ENCODE results near the gene DDX28. TPM values are rescaled to one million over a fixed set of nuclear protein-coding genes. Genes with fewer than 3 reads are reported as not detected.

The DDX28 gene
- total and polyA plus RNA-seq, 10 of the 15 experiments (the other 5 are each of a cell fraction or from before 2014, with no cell fraction given), result 3.6 to 40.4 (median 20.0) TPM

DNA sequence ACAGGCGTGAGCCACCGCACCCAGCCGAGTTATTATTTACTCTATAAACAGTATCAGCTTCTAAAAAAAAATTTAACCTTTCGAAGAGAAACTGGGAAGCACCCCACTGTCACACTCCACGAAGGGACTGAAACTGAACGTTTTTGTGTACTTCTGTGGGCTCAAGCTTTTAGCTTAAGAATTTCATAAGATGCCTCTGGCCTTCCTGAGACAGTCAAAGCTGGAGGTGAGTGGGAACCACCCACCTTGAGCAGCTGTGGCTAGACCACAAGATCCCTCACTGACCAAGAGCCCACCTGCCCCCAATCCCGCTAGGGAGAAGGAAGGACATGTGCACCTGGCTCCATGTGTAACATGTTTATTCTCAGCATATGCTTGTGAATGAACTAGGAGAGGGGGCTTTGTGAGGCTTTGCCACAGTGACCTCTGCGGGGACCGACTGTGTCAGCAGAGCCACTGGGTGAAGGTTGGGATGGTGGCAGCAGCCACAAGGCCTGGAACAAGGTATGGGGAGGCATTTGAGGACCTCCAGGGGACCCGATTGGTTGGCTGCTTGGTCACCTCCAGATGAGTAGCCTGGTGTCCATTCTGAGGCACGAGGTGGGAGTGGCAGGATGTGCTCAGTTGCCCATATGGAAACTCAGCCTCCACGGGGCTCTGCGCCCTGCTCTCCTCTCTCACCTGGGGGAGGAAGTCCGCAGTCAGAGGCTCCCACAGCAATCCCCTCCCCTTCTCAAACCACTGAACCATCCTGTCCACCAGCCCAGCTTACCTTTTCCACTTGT is 47.5 kb downstream of the DDX28 start:
- no TSS peak for BruUV-seq (replicated peaks)
- no peaks in the 10 kb centered on the region for H3K9me3 ChIP-seq (replicated peaks; ENCODE audit: control insufficient read depth, insufficient read depth, low read length)
- POLR2A ChIA-PET, result interaction anchor here (0.6 to 1.6 kb wide), 3 partner anchors 8 to 40 kb away, joined by 4 to 5 read pairs (median 4); no protein-coding TSS in a partner anchor
- no peaks in the 10 kb centered on the region for H3K36me3 ChIP-seq (ENCODE audit: control insufficient read depth in 2 of 2, insufficient read depth in 2 of 2, low read length in 1 of 2)
- H4K20me1 ChIP-seq (ENCODE audit: control insufficient read depth, insufficient read depth), result no peaks in the 10 kb centered on the region
- peak; percentile 73 for ATAC-seq
- H3K27me3 ChIP-seq (replicated peaks in 1 of 2; ENCODE audit: control insufficient read depth in 2 of 2, insufficient read depth in 2 of 2, low read length in 1 of 2), result no peaks in the 10 kb centered on the region; a peak in 1 of 4 replicates
- FAIRE-seq, result peak; percentile 76
- 0 out of 2 replicates have a peak overlapping the region, but pooled peaks have one; percentile 10 for H3K9ac ChIP-seq (ENCODE audit: control insufficient read depth, insufficient read depth, low read length)
- H3K4me1 ChIP-seq (ENCODE audit: control insufficient read depth, insufficient read depth, low read length), result peaks cover 22% of the 10 kb centered on the region
- H2AFZ ChIP-seq (ENCODE audit: control insufficient read depth, low read depth, low read length), result peak overlapping the region; percentile 35; the same call in 1 of the 2 replicates
- DNase-seq (ENCODE audit: low read depth, low spot score), result no peak
- CTCF ChIA-PET, result interaction anchor here (0.6 to 1.1 kb wide), 4 partner anchors 8 to 65 kb away, joined by 3 to 4 read pairs (median 4); no protein-coding TSS in a partner anchor
- H3K27ac ChIP-seq (ENCODE audit: control insufficient read depth, insufficient read depth), result peak overlapping the region; percentile 13; the same call in 1 of the 2 replicates
- peak overlapping the region; percentile 63 for H3K4me2 ChIP-seq (ENCODE audit: control insufficient read depth, insufficient read depth)
- intact Hi-C loops (cut with micrococcal nuclease; ENCODE audit: unreplicated experiment), result no loop called here
- H3K4me3 ChIP-seq, result no peak overlapping the region
- WGBS (ENCODE audit: insufficient coverage, insufficient replicate concordance, low lambda C conversion rate, missing lambda C conversion rate), result 13% methylated on average over 14 of the region's 14 CpGs
- in situ Hi-C loops (cut with MboI), result no loop called here
- SMC1A ChIA-PET (ENCODE audit: uncharacterized antibody, unreplicated experiment), result interaction anchor here (0.8 to 1.4 kb wide), 2 partner anchors 8 to 11 kb away, joined by 4 to 7 read pairs; no protein-coding TSS in a partner anchor
- no peaks in the 10 kb centered on the region for H3K79me2 ChIP-seq (ENCODE audit: control insufficient read depth, insufficient read depth, low read length)
- RAD21 ChIA-PET (ENCODE audit: unreplicated experiment), result no interaction called here
- TF ChIP-seq SMAD5 (IDR thresholded peaks at IDR 0.05; ENCODE audit: low read depth) (no peak), ATF7 (IDR thresholded peaks at IDR 0.05; ENCODE audit: low read depth) (no peak), WRNIP1 (IDR thresholded peaks at IDR 0.05; ENCODE audit: borderline replicate concordance, low read depth, low read length) (no peak), YBX1 (IDR thresholded peaks at IDR 0.05) (no peak), SUPT20H (IDR thresholded peaks at IDR 0.05; ENCODE audit: borderline replicate concordance, control insufficient read depth, low read depth, low read length) (no peak), NR2C2 (IDR thresholded peaks at IDR 0.05; ENCODE audit: borderline replicate concordance, control insufficient read depth, insufficient read length, low read depth) (no peak), TCF7 (IDR thresholded peaks at IDR 0.05; ENCODE audit: borderline replicate concordance) (no peak)
- TF ChIP-seq, protein P1, sequence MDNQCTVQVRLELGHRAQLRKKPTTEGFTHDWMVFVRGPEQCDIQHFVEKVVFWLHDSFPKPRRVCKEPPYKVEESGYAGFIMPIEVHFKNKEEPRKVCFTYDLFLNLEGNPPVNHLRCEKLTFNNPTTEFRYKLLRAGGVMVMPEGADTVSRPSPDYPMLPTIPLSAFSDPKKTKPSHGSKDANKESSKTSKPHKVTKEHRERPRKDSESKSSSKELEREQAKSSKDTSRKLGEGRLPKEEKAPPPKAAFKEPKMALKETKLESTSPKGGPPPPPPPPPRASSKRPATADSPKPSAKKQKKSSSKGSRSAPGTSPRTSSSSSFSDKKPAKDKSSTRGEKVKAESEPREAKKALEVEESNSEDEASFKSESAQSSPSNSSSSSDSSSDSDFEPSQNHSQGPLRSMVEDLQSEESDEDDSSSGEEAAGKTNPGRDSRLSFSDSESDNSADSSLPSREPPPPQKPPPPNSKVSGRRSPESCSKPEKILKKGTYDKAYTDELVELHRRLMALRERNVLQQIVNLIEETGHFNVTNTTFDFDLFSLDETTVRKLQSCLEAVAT (IDR thresholded peaks at IDR 0.05), result no peak
- TF ChIP-seq, protein P2, sequence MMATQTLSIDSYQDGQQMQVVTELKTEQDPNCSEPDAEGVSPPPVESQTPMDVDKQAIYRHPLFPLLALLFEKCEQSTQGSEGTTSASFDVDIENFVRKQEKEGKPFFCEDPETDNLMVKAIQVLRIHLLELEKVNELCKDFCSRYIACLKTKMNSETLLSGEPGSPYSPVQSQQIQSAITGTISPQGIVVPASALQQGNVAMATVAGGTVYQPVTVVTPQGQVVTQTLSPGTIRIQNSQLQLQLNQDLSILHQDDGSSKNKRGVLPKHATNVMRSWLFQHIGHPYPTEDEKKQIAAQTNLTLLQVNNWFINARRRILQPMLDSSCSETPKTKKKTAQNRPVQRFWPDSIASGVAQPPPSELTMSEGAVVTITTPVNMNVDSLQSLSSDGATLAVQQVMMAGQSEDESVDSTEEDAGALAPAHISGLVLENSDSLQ (IDR thresholded peaks at IDR 0.05), result no peak
- TF ChIP-seq, protein P3, sequence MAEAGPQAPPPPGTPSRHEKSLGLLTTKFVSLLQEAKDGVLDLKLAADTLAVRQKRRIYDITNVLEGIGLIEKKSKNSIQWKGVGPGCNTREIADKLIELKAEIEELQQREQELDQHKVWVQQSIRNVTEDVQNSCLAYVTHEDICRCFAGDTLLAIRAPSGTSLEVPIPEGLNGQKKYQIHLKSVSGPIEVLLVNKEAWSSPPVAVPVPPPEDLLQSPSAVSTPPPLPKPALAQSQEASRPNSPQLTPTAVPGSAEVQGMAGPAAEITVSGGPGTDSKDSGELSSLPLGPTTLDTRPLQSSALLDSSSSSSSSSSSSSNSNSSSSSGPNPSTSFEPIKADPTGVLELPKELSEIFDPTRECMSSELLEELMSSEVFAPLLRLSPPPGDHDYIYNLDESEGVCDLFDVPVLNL (IDR thresholded peaks at IDR 0.05; ENCODE audit: low read depth, low read length), result no peak
- TF ChIP-seq, protein P4, sequence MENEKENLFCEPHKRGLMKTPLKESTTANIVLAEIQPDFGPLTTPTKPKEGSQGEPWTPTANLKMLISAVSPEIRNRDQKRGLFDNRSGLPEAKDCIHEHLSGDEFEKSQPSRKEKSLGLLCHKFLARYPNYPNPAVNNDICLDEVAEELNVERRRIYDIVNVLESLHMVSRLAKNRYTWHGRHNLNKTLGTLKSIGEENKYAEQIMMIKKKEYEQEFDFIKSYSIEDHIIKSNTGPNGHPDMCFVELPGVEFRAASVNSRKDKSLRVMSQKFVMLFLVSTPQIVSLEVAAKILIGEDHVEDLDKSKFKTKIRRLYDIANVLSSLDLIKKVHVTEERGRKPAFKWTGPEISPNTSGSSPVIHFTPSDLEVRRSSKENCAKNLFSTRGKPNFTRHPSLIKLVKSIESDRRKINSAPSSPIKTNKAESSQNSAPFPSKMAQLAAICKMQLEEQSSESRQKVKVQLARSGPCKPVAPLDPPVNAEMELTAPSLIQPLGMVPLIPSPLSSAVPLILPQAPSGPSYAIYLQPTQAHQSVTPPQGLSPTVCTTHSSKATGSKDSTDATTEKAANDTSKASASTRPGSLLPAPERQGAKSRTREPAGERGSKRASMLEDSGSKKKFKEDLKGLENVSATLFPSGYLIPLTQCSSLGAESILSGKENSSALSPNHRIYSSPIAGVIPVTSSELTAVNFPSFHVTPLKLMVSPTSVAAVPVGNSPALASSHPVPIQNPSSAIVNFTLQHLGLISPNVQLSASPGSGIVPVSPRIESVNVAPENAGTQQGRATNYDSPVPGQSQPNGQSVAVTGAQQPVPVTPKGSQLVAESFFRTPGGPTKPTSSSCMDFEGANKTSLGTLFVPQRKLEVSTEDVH (IDR thresholded peaks at IDR 0.05; ENCODE audit: low read depth, partially characterized antibody), result no peak

Data from GM12878 (cell line).